ENCODE results near the gene GSX1. TPM values are rescaled to one million over a fixed set of nuclear protein-coding genes. Genes with fewer than 3 reads are reported as not detected.

GSX1 gene
- total and polyA plus RNA-seq, 2 experiments from 2014 or later, result not detected

DNA sequence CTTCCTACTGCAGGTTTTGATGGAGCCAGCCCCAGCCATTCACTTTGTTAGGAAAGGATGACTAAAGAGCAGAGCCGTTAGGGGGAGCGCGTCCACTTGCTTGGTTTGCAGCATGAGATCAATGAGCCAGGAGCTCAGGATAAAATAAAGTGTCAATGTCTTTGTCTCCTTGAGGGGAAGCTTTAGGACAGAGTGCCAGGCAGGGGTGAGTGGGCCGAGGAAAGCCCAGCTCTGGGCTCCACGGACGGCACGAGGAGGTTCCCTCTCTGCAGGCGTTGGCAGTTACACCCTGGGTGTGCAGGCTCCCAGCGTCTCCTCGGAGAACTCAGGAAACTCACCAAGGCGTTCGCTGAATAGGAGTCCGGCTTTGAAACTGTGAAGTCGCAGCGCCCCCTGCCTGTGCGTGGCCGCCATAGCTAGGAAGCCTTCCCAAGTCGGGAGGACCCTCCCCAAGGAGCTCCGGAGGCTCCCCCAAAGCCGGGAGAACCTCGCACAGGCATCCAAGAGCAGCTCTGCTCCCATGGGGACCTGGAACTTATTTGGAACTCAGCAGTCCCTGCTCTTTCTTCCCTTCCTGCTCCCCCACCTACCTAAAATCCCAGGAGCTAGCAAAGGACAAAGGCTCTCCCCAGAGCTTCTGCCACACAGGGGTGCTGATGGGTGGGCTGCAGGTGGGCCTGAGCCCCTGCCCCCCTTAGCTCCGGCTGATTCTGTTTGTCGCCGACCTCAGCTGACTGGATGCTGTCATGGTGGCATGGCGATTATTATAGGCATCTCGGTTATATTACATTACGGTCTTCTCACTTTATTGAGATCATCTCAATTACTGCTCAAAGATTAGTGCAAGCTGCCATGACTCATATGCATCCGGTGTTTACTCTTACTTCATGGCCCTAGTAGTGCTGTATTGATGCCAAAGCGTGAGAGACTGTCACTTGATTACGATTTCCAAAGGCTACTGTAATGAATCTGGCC lies 34.4 kb downstream of the GSX1 start:
- H3K9me3 ChIP-seq (ENCODE audit: low read depth), result no peaks in the 10 kb centered on the region
- DNase-seq (ENCODE audit: low read depth in 1 of 2, low spot score in 1 of 2), result peak; percentile 89 to 91
- H3K27me3 ChIP-seq, result peaks cover 96% of the 10 kb centered on the region
- no peak overlapping the region for H3K27ac ChIP-seq
- no peaks in the 10 kb centered on the region for H3K4me1 ChIP-seq (ENCODE audit: low read depth)
- TF ChIP-seq, protein P1, sequence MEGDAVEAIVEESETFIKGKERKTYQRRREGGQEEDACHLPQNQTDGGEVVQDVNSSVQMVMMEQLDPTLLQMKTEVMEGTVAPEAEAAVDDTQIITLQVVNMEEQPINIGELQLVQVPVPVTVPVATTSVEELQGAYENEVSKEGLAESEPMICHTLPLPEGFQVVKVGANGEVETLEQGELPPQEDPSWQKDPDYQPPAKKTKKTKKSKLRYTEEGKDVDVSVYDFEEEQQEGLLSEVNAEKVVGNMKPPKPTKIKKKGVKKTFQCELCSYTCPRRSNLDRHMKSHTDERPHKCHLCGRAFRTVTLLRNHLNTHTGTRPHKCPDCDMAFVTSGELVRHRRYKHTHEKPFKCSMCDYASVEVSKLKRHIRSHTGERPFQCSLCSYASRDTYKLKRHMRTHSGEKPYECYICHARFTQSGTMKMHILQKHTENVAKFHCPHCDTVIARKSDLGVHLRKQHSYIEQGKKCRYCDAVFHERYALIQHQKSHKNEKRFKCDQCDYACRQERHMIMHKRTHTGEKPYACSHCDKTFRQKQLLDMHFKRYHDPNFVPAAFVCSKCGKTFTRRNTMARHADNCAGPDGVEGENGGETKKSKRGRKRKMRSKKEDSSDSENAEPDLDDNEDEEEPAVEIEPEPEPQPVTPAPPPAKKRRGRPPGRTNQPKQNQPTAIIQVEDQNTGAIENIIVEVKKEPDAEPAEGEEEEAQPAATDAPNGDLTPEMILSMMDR (IDR thresholded peaks at IDR 0.05; ENCODE audit: low read depth, low read length), result peak; percentile 95
- H3K36me3 ChIP-seq, result no peaks in the 10 kb centered on the region
- H3K4me3 ChIP-seq, result peak overlapping the region; percentile 16

DNA sequence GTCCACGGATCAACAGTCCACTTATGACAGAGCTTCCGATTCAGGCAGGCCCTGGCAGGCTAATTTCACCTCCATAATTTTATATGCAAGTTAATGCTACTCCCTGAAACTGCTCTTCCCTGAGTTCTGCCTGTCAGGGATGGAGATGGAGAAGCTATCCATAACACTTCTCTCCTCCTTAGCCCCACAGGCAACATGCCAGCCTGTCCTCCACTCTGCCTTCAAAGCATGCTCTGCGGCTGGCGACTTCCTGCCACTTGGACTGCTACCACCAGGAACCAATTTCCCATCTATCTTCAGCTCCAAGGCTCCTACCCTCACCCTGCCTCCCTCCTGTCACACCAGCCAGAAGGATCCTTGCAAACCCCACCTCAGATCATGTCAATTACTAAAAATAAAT lies 35.4 kb downstream of the GSX1 start:
- Histone ChIP-seq H3K36me3 (no peaks in the 10 kb centered on the region), H3K27ac (no peak overlapping the region), H3K4me1 (ENCODE audit: low read depth) (no peaks in the 10 kb centered on the region), H3K9me3 (ENCODE audit: low read depth) (no peaks in the 10 kb centered on the region), H3K27me3 (peaks cover 96% of the 10 kb centered on the region), H3K4me3 (no peak overlapping the region)
- DNase-seq (ENCODE audit: low read depth in 1 of 2, low spot score in 1 of 2), result no peak
- TF ChIP-seq, protein P1 (IDR thresholded peaks at IDR 0.05; ENCODE audit: low read depth, low read length), result no peak

DNA sequence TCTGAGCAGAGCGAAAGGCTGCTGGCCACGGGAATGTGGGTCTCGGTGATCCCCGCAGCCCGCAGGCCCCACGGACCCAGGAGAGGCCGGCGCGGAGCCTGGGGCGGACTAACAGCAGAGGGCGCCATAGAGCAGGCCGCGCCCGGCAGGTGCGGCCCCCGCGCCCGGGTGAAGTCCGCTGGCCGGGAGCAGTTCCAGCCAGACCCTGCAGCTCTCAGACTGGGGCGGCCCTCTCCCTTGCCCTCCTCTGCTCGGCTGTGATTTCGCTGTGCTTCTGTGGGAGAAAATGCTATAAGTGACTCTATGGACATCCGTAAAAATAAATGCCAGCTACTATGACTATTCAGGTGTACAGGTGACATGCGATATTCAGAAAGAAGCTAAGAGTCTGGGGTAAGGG lies 37.7 kb downstream of the GSX1 start:
- H3K4me1 ChIP-seq (ENCODE audit: low read depth), result no peaks in the 10 kb centered on the region
- TF ChIP-seq, protein P1 (IDR thresholded peaks at IDR 0.05; ENCODE audit: low read depth, low read length), result peak; percentile 95
- DNase-seq (ENCODE audit: low read depth in 1 of 2, low spot score in 1 of 2), result peak; percentile 51 to 80
- H3K9me3 ChIP-seq (ENCODE audit: low read depth), result no peaks in the 10 kb centered on the region
- no peak overlapping the region for H3K4me3 ChIP-seq
- peaks cover 96% of the 10 kb centered on the region for H3K27me3 ChIP-seq
- H3K27ac ChIP-seq, result no peak overlapping the region
- no peaks in the 10 kb centered on the region for H3K36me3 ChIP-seq

DNA sequence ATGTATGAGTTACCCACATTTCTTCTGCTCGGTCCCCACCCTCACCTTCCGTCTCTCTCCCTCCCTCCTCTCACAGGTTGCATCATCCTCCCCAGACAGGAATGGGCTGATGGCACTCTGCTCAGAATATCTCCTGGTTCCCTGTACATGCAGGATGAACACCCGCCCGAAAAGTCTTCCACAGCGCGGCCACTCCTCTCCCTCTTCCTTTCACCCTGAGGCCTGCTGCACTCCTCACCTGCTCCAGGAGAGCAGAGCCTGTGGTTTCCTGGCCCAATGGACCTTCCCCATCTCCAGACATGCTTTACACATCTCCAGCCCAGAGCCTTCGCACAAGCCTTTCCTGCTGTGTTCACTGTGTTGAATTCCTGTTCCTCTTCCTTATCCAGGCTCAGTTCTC lies 40.9 kb downstream of the GSX1 start:
- Histone ChIP-seq H3K4me3 (no peak overlapping the region), H3K4me1 (ENCODE audit: low read depth) (no peaks in the 10 kb centered on the region), H3K9me3 (ENCODE audit: low read depth) (no peaks in the 10 kb centered on the region), H3K27me3 (peaks cover 95% of the 10 kb centered on the region), H3K27ac (no peak overlapping the region), H3K36me3 (no peaks in the 10 kb centered on the region)
- no peak for DNase-seq (ENCODE audit: low read depth in 1 of 2, low spot score in 1 of 2)
- TF ChIP-seq, protein P1 (IDR thresholded peaks at IDR 0.05; ENCODE audit: low read depth, low read length), result no peak

DNA sequence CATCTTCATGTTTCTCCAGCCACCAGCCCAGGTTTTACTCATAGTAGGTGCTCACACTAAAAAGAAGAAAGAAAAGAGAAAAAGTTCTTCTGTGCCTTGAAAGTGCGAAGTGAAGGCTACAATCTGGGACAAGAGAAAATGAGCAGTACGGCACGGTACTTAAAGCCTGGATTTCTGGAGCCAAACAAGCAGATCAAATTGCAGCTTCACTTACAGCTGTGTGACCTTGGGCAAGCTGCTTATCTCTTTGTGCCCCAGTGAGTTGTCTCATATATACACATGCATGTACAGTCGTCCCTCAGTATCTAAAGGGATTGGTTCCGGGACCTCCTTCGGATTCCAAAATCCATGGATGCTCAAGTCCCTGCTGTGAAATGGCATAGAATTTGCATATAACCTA lies 41.8 kb downstream of the GSX1 start:
- Histone ChIP-seq H3K27ac (no peak overlapping the region), H3K36me3 (no peaks in the 10 kb centered on the region), H3K27me3 (peaks cover 90% of the 10 kb centered on the region), H3K4me1 (ENCODE audit: low read depth) (no peaks in the 10 kb centered on the region), H3K9me3 (ENCODE audit: low read depth) (no peaks in the 10 kb centered on the region), H3K4me3 (no peak overlapping the region)
- TF ChIP-seq, protein P1 (IDR thresholded peaks at IDR 0.05; ENCODE audit: low read depth, low read length), result no peak
- no peak for DNase-seq (ENCODE audit: low read depth in 1 of 2, low spot score in 1 of 2)
